WTC11 (cell line): ENCODE results near the gene ATL2.
"Not testable (repeated sequence)": the region's sequence is repeated elsewhere in the genome, so short reads cannot be mapped to it uniquely, and the experiment has no call there.

Experiments used
- ATF1 ChIP-seq: sonication (generic); formaldehyde crosslinking; IDR thresholded peaks from 2 replicates; pipeline ENCODE4 v1.8.1; 2023; ENCODE audit warnings: mild to moderate bottlenecking, moderate library complexity, missing genetic modification reagents
- ELF4 ChIP-seq: sonication (generic); formaldehyde crosslinking; IDR thresholded peaks from 2 replicates; pipeline ENCODE4 v1.8.1; 2022; ENCODE audit warnings: low read depth, mild to moderate bottlenecking, moderate library complexity, missing genetic modification reagents
- ZNF423 ChIP-seq: fragments of 250-450 bp; sonication (Bioruptor Pico); IDR thresholded peaks from 2 replicates; pipeline ENCODE4 v2.1.2; 2022; ENCODE audit warnings: mild to moderate bottlenecking, moderate library complexity

DNA sequence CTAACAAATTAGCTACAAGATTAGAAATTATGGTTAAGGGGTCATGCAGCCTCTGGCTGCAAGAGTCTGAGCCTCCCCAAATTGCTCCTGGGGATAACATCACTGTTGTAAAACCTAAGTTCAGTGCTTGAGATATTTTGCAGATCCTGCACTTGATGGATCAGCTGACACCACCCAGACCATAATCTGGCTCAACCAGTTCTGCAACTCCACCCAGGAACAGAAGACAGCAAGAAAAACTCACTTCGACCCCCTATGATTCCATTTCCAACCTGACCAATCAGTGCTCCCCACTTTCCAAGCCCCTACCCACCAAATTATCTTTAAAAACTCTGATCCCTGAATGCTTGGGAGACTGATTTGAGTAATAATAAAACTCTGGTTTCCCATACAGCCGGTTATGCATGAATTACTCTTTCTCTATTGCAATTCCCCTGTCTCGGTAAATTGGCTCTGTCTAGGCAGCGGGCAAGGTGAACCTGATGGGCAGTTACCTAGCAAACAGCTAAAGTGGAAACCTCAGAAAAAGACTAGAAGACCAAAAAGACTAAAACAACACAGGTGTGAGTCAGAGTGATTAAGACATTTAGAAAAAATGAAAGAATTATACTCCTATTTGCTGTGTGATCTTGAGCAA lies 35.3 kb upstream of the ATL2 start:
- TF ChIP-seq ATF1 (CRISPR knock-in tag); ELF4 (CRISPR knock-in tag); ZNF423: not testable (repeated sequence)
